Right atrium auricular region (tissue), 2 donors: ENCODE data around the gene C19orf44. TPM values are rescaled to one million over a fixed set of nuclear protein-coding genes. Genes with fewer than 3 reads are reported as not detected.

Experiments
- DNase-seq: peaks from one replicate; pipeline ENCODE4 v3.0.0-alpha.2; 2019; ENCODE audit warnings: low spot score
- H3K27ac ChIP-seq, 2 donors: fragments of 200-600 bp; sonication (generic); 1 replicate in 1 of 2; 2 replicates in 1 of 2; pipeline ENCODE4 v1.5.1; 2016 to 2019
- H3K27me3 ChIP-seq, 2 donors: fragments of 200-600 bp; sonication (generic); one replicate each; pipeline versions ENCODE4 v1.5.1 to v1.6.0; 2017 to 2019
- H3K36me3 ChIP-seq: fragments of 200-600 bp; sonication (generic); one replicate; pipeline ENCODE4 v1.5.1; 2016
- H3K4me1 ChIP-seq, 2 donors: fragments of 200-600 bp; sonication (generic); one replicate each; pipeline versions ENCODE4 v1.5.1 to v1.6.0; 2017 to 2019
- H3K4me3 ChIP-seq, 2 donors: fragments of 200-600 bp; sonication (generic); 1 replicate in 1 of 2; 2 replicates in 1 of 2; pipeline ENCODE4 v1.5.1; 2017 to 2019; ENCODE audit warnings: mild to moderate bottlenecking in 1 of 2, moderate library complexity in 1 of 2
- H3K9me3 ChIP-seq, 2 donors: fragments of 200-600 bp; sonication (generic); one replicate each; pipeline ENCODE4 v1.5.1; 2019
- total RNA-seq, 2 donors: library from RNA; depleted of rRNA; stranded (reverse); fragments of >200 nt; gene quantifications; one replicate each; pipeline ENCODE4 v1.1.0, GENCODE V29; 2016
- TF ChIP-seq, protein P1 (sequence below), 2 donors: fragments of 200-600 bp; sonication (generic); IDR thresholded peaks; one replicate each; pipeline ENCODE4 v1.5.1; 2019; ENCODE audit warnings: antibody characterized with exemption in 2 of 2

The C19orf44 gene
- total RNA-seq, 2 donors from 2014 or later: 2.3 to 6.0 TPM

DNA sequence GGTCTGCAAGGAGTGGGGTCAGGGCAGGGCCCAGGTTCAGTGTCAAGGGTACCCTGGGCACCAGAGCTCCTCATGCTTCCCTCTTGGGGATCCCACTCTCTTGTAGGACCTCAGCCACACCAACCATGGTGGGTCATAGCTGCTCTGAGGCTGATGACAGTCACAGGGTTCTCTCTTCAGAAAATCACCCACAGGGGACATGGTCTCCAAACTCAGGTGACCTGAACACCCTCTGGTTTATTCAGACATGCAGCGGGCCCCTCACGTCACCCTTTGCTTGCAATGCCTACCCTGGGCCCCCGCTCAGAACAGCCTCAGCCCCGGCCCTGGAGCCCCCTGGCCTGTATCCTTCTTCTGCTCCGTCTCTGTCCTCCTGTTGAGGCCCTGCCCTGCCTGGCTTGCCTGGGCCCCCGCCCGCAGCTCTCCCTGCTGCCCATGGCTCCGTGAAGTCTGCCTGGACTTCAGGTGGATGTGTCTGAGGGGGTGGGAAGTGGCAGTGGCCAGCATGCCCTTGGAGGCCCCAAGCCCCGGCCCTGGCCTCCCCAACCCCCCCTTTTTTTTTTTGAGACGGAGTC lies 25.6 kb downstream of the C19orf44 start:
- H3K4me3 ChIP-seq: no peak overlapping the region
- TF ChIP-seq, protein P1, sequence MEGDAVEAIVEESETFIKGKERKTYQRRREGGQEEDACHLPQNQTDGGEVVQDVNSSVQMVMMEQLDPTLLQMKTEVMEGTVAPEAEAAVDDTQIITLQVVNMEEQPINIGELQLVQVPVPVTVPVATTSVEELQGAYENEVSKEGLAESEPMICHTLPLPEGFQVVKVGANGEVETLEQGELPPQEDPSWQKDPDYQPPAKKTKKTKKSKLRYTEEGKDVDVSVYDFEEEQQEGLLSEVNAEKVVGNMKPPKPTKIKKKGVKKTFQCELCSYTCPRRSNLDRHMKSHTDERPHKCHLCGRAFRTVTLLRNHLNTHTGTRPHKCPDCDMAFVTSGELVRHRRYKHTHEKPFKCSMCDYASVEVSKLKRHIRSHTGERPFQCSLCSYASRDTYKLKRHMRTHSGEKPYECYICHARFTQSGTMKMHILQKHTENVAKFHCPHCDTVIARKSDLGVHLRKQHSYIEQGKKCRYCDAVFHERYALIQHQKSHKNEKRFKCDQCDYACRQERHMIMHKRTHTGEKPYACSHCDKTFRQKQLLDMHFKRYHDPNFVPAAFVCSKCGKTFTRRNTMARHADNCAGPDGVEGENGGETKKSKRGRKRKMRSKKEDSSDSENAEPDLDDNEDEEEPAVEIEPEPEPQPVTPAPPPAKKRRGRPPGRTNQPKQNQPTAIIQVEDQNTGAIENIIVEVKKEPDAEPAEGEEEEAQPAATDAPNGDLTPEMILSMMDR (IDR thresholded peaks at IDR 0.05): no peak
- H3K4me1 ChIP-seq: no peaks in the 10 kb centered on the region
- H3K9me3 ChIP-seq: no peaks in the 10 kb centered on the region
- no peaks in the 10 kb centered on the region for H3K27me3 ChIP-seq
- DNase-seq: no peak
- no peak overlapping the region for H3K27ac ChIP-seq
- peaks cover 98% of the 10 kb centered on the region for H3K36me3 ChIP-seq

- peaks cover 98% of the 10 kb centered on the region for H3K36me3 ChIP-seq
- no peaks in the 10 kb centered on the region for H3K27me3 ChIP-seq
- no peaks in the 10 kb centered on the region for H3K9me3 ChIP-seq
- TF ChIP-seq, protein P1 (IDR thresholded peaks at IDR 0.05): no peak
- no peaks in the 10 kb centered on the region for H3K4me1 ChIP-seq
- no peak overlapping the region for H3K27ac ChIP-seq
- no peak overlapping the region for H3K4me3 ChIP-seq
- no peak for DNase-seq
Measured at GRCh38 chr19:16522559-16523377, 26.6 kb downstream of the C19orf44 start.

- H3K36me3 ChIP-seq: peaks cover 98% of the 10 kb centered on the region
- H3K9me3 ChIP-seq: no peaks in the 10 kb centered on the region
- H3K27me3 ChIP-seq: no peaks in the 10 kb centered on the region
- TF ChIP-seq, protein P1 (IDR thresholded peaks at IDR 0.05): no peak
- no peaks in the 10 kb centered on the region for H3K4me1 ChIP-seq
- DNase-seq: no peak
- no peak overlapping the region for H3K27ac ChIP-seq
- H3K4me3 ChIP-seq: no peak overlapping the region
Measured at GRCh38 chr19:16524991-16525734, 29.0 kb downstream of the C19orf44 start.

GRCh38 chr19:16525751-16526481 lies 29.7 kb downstream of the C19orf44 start:
- Histone ChIP-seq H3K27ac (no peak overlapping the region), H3K4me3 (no peak overlapping the region), H3K27me3 (no peaks in the 10 kb centered on the region), H3K4me1 (no peaks in the 10 kb centered on the region), H3K9me3 (no peaks in the 10 kb centered on the region), H3K36me3 (peaks cover 98% of the 10 kb centered on the region)
- no peak for DNase-seq
- TF ChIP-seq, protein P1 (IDR thresholded peaks at IDR 0.05): no peak

DNA sequence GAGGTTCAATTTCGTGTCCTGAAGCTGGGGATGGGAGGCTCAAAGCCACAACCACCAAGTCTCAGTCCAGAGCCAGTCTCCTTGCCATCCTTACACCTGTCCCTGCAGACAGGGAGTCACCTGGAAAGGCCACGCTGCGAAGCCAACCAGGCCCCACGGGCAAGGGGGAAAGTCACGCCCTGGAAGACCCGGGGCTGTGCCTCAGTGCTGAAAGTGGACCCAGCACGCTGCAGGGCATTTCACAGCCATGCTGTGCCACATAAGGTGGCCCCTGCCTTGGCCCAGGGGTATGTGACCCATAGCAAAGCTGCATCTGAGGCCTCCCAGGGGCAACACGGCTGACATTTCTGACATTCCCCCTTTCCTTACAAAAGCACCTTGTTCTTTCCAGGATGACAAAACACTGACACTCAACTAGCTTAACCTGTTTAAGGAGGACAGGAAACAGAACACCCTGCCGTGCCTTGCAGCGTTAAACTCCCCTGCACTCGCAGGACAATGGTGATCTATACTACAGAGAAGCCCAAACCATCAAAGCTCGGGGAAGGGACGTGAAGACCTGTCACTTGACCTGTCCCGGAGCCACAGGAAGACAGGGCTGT lies 31.2 kb downstream of the C19orf44 start:
- no peaks in the 10 kb centered on the region for H3K9me3 ChIP-seq
- peaks cover 98% of the 10 kb centered on the region for H3K36me3 ChIP-seq
- H3K27ac ChIP-seq: no peak overlapping the region
- TF ChIP-seq, protein P1 (IDR thresholded peaks at IDR 0.05): no peak
- no peaks in the 10 kb centered on the region for H3K27me3 ChIP-seq
- no peak for DNase-seq
- no peaks in the 10 kb centered on the region for H3K4me1 ChIP-seq
- no peak overlapping the region for H3K4me3 ChIP-seq
